Measurements from ENCODE around the gene DMAP1. TPM values are rescaled to one million over a fixed set of nuclear protein-coding genes. Genes with fewer than 3 reads are reported as not detected.

DMAP1 gene
- total RNA-seq, 2 donors from 2014 or later = 49.1 to 53.8 TPM

DNA sequence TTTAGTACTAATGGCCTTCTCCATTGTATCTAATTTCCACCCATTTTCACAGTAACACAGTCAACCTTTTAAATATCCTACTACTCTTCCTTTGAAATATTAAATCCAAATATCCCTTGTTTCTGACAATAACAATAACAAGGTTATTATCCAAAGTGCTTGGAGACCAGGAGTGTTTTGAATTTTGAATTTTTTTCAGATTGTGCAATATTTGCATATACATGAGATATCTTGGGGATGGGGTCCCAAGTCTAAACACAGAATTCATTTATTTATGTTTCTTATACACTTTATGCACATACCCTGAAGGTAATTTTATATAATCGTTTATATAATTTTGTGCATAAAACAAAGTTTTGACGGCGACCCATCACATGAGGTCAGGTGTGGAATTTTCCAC, 17.5 kb downstream of the DMAP1 start:
- no peak overlapping the region for H3K4me3 Mint-ChIP-seq
- TF ChIP-seq, protein P1, sequence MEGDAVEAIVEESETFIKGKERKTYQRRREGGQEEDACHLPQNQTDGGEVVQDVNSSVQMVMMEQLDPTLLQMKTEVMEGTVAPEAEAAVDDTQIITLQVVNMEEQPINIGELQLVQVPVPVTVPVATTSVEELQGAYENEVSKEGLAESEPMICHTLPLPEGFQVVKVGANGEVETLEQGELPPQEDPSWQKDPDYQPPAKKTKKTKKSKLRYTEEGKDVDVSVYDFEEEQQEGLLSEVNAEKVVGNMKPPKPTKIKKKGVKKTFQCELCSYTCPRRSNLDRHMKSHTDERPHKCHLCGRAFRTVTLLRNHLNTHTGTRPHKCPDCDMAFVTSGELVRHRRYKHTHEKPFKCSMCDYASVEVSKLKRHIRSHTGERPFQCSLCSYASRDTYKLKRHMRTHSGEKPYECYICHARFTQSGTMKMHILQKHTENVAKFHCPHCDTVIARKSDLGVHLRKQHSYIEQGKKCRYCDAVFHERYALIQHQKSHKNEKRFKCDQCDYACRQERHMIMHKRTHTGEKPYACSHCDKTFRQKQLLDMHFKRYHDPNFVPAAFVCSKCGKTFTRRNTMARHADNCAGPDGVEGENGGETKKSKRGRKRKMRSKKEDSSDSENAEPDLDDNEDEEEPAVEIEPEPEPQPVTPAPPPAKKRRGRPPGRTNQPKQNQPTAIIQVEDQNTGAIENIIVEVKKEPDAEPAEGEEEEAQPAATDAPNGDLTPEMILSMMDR (conservative IDR thresholded peaks at IDR 0.05) = no peak
- 91 to 100% methylated on average over 2 to 3 of the region's 3 CpGs for WGBS, 2 experiments (ENCODE audit: insufficient coverage in 1 of 2, insufficient read length in 1 of 2)

DNA sequence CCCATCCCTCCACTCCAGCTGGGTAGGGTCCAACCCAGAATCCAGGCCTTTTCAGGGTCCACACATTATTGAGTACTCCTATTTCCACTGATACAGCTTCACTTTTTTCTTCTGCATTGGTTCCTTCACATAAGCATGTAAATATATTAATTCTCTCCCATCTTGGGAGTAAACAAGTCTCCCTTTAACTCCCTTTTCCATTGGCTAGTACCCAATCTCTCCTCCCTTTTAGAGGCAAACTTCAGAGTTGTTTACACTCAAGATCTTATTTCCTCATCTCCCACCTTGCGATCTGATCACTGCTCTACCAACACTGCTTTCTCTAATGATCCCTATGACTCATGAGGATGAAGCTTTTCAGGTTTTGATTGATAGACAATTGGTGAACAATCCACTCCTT, 20.3 kb downstream of the DMAP1 start:
- Histone ChIP-seq H3K9me3 (ENCODE audit: control insufficient read depth, low read length) (no peaks in the 10 kb centered on the region), H3K4me1 (ENCODE audit: control insufficient read depth, insufficient read depth, low read length) (peaks cover 4% of the 10 kb centered on the region)
- H3K27me3 Mint-ChIP-seq (ENCODE audit: insufficient read depth) = no peaks in the 10 kb centered on the region

More for the DNA sequence above, 17.5 kb downstream of the DMAP1 start:
- Histone ChIP-seq H3K27ac (ENCODE audit: low read depth, low read length) (no peak overlapping the region), H3K9ac (ENCODE audit: extremely low read depth, low read length, poor library complexity, severe bottlenecking) (no peak overlapping the region), H3K4me1 (ENCODE audit: control insufficient read depth, insufficient read depth, low read length) (no peaks in the 10 kb centered on the region), H3K4me3 (ENCODE audit: low read length) (no peak overlapping the region), H3K9me3 (ENCODE audit: control insufficient read depth, low read length) (peaks cover 19% of the 10 kb centered on the region), H3K27me3 (ENCODE audit: control insufficient read depth, insufficient read depth, low read length, poor library complexity, severe bottlenecking) (no peaks in the 10 kb centered on the region), H3K36me3 (ENCODE audit: control insufficient read depth, insufficient read depth, low read length) (peaks cover 30% of the 10 kb centered on the region)
- no peak for DNase-seq
- Mint-ChIP-seq H3K27ac (no peak overlapping the region), H3K4me1 (peaks cover 9% of the 10 kb centered on the region), H3K36me3 (ENCODE audit: low read depth) (peaks cover 58% of the 10 kb centered on the region), H3K27me3 (ENCODE audit: insufficient read depth) (peaks cover 2% of the 10 kb centered on the region), H3K9me3 (peaks cover 21% of the 10 kb centered on the region)

DNA sequence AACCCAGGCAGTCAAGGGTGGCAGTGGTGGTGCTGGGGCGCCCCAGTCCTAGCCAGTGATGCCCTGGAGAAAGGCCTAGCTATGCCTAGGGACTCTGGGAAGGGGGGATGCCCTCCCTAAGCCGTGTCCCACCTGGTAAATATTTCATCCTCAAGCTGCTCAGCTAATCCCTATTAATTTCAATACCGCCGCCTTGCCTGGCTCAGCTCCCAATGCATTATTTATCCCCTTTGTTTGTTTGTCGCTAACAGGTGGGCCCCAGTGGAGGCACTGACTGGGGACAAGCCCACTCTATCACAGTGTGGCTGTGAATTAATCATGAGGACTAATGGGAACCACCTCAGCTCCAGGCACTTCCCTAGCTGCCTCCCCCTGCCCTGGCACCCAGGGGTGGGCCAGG, 22.5 kb downstream of the DMAP1 start:
- Histone ChIP-seq H3K9ac (ENCODE audit: extremely low read depth, low read length, poor library complexity, severe bottlenecking) (no peak overlapping the region), H3K4me3 (ENCODE audit: low read length) (no peak overlapping the region), H3K36me3 (ENCODE audit: control insufficient read depth, insufficient read depth, low read length) (peaks cover 17% of the 10 kb centered on the region), H3K4me1 (ENCODE audit: control insufficient read depth, insufficient read depth, low read length) (peaks cover 17% of the 10 kb centered on the region), H3K27ac (ENCODE audit: low read depth, low read length) (no peak overlapping the region), H3K9me3 (ENCODE audit: control insufficient read depth, low read length) (no peaks in the 10 kb centered on the region), H3K27me3 (ENCODE audit: control insufficient read depth, insufficient read depth, low read length, poor library complexity, severe bottlenecking) (no peaks in the 10 kb centered on the region)
- H3K36me3 Mint-ChIP-seq (ENCODE audit: low read depth) = peaks cover 25% of the 10 kb centered on the region
- TF ChIP-seq, protein P1 (conservative IDR thresholded peaks at IDR 0.05) = no peak
- no peak overlapping the region for H3K4me3 Mint-ChIP-seq
- no peak for DNase-seq
- no peaks in the 10 kb centered on the region for H3K27me3 Mint-ChIP-seq (ENCODE audit: insufficient read depth)
- H3K4me1 Mint-ChIP-seq = peaks cover 30% of the 10 kb centered on the region
- no peaks in the 10 kb centered on the region for H3K9me3 Mint-ChIP-seq
- 92 to 100% methylated on average over 1 to 5 of the region's 5 CpGs for WGBS, 2 experiments (ENCODE audit: insufficient coverage in 1 of 2, insufficient read length in 1 of 2)
- no peak overlapping the region for H3K27ac Mint-ChIP-seq

More for the DNA sequence above, 20.3 kb downstream of the DMAP1 start:
- H3K36me3 Mint-ChIP-seq (ENCODE audit: low read depth) = peaks cover 40% of the 10 kb centered on the region
- peaks cover 16% of the 10 kb centered on the region for H3K4me1 Mint-ChIP-seq
- DNase-seq = no peak
- Histone ChIP-seq H3K27ac (ENCODE audit: low read depth, low read length) (no peak overlapping the region), H3K4me3 (ENCODE audit: low read length) (no peak overlapping the region), H3K27me3 (ENCODE audit: control insufficient read depth, insufficient read depth, low read length, poor library complexity, severe bottlenecking) (no peaks in the 10 kb centered on the region), H3K36me3 (ENCODE audit: control insufficient read depth, insufficient read depth, low read length) (peaks cover 24% of the 10 kb centered on the region), H3K9ac (ENCODE audit: extremely low read depth, low read length, poor library complexity, severe bottlenecking) (no peak overlapping the region)
- 100% methylated on average over 1 of the region's 1 CpG for WGBS, 2 experiments (ENCODE audit: insufficient coverage in 1 of 2, insufficient read length in 1 of 2)
- TF ChIP-seq, protein P1 (conservative IDR thresholded peaks at IDR 0.05) = no peak
- H3K27ac Mint-ChIP-seq = no peak overlapping the region
- peaks cover 7% of the 10 kb centered on the region for H3K9me3 Mint-ChIP-seq
- H3K4me3 Mint-ChIP-seq = no peak overlapping the region

All from endodermal cell (in vitro differentiated cells).